NOMO-1 treated with DMSO at 0.1 percent for 48 hours (cell line): ENCODE data around the gene GGTLC2.
A peak's percentile ranks its signal among the peaks of the same experiment; 100 is the strongest.
"Not testable (repeated sequence)": the region's sequence is repeated elsewhere in the genome, so short reads cannot be mapped to it uniquely, and the experiment has no call there.

ENCODE experiments used
- DNase-seq: peaks from one replicate; lab custom pipeline; 2025; ENCODE audit not compliant: unreplicated experiment; lab: John Stamatoyannopoulos, UW

GGTLC2 gene

GRCh38 chr22:22667966-22668880 is 23.8 kb downstream of the GGTLC2 start:
- no peak for DNase-seq

- no peak for DNase-seq
These were observed 24.7 kb downstream of the GGTLC2 start for GRCh38 chr22:22669093-22669492.

- no peak for DNase-seq
These were observed 25.8 kb downstream of the GGTLC2 start for GRCh38 chr22:22670076-22670795.

GRCh38 chr22:22671506-22671905 is 27.1 kb downstream of the GGTLC2 start:
- DNase-seq: no peak

- no peak for DNase-seq
These were observed 28.7 kb downstream of the GGTLC2 start for GRCh38 chr22:22673099-22673498.

GRCh38 chr22:22673628-22674027 is 29.2 kb downstream of the GGTLC2 start:
- DNase-seq: no peak

GRCh38 chr22:22674467-22674866 is 30.1 kb downstream of the GGTLC2 start:
- no peak for DNase-seq

- DNase-seq: no peak
These were observed 34.6 kb downstream of the GGTLC2 start for GRCh38 chr22:22678970-22679369.

- no peak for DNase-seq
These were observed 36.0 kb downstream of the GGTLC2 start for GRCh38 chr22:22680396-22680795.

GRCh38 chr22:22681221-22681739 is 36.9 kb downstream of the GGTLC2 start:
- DNase-seq: no peak

GRCh38 chr22:22682196-22682595 is 37.8 kb downstream of the GGTLC2 start:
- no peak for DNase-seq

GRCh38 chr22:22682807-22683667 is 38.6 kb downstream of the GGTLC2 start:
- DNase-seq: no peak

GRCh38 chr22:22683668-22684361 is 39.4 kb downstream of the GGTLC2 start:
- DNase-seq: no peak

- DNase-seq: peak; percentile 10
These were observed 40.5 kb downstream of the GGTLC2 start for GRCh38 chr22:22684580-22685561.

GRCh38 chr22:22685586-22685985 is 41.2 kb downstream of the GGTLC2 start:
- DNase-seq: no peak

GRCh38 chr22:22686202-22687115 is 42.0 kb downstream of the GGTLC2 start:
- not testable (repeated sequence) for DNase-seq

- peak; percentile 12 for DNase-seq
These were observed 43.5 kb downstream of the GGTLC2 start for GRCh38 chr22:22687638-22688500.
